Progenitor cell of endocrine pancreas (in vitro differentiated cells): ENCODE measurements around the gene TUBB2B. TPM values are rescaled to one million over a fixed set of nuclear protein-coding genes. Genes with fewer than 3 reads are reported as not detected.

Experiments used
- DNase-seq: peaks from one replicate; pipeline ENCODE4 v3.0.0; 2021; ENCODE audit warnings: low spot score; ENCODE audit not compliant: unreplicated experiment
- H3K27ac Mint-ChIP-seq: 2 replicates; pipeline ENCODE4 v1.8.0; 2021; ENCODE audit warnings: mild to moderate bottlenecking, moderate library complexity, mixed read lengths
- H3K27me3 Mint-ChIP-seq: 2 replicates; pipeline ENCODE4 v1.8.0; 2021; ENCODE audit warnings: mixed read lengths
- H3K36me3 Mint-ChIP-seq: 2 replicates; pipeline ENCODE4 v1.8.0; 2022; ENCODE audit warnings: mixed read lengths; ENCODE audit not compliant: insufficient read depth
- H3K4me1 Mint-ChIP-seq: 2 replicates; pipeline ENCODE4 v1.8.0; 2021; ENCODE audit warnings: low read depth, mixed read lengths
- H3K4me3 Mint-ChIP-seq: 2 replicates; pipeline ENCODE4 v1.8.0; 2021; ENCODE audit warnings: low read depth, mild to moderate bottlenecking, moderate library complexity, mixed read lengths
- H3K9me3 Mint-ChIP-seq: 2 replicates; pipeline ENCODE4 v1.8.0; 2021; ENCODE audit warnings: low read depth, mixed read lengths
- CTCF ChIP-seq: fragments of 200-600 bp; sonication (generic); IDR thresholded peaks from one replicate; pipeline ENCODE4 v1.5.0; 2021; ENCODE audit warnings: antibody characterized with exemption, mild to moderate bottlenecking; ENCODE audit not compliant: unreplicated experiment
- total RNA-seq: library from RNA; stranded (reverse); gene quantifications from 2 replicates; pipeline ENCODE4 v1.2.1, GENCODE V29; 2021

The TUBB2B gene
- total RNA-seq, 1 donor from 2014 or later = 276 TPM

- no peak for TF ChIP-seq CTCF
- Mint-ChIP-seq H3K4me1 (peaks cover 8% of the 10 kb centered on the region), H3K27ac (no peak overlapping the region), H3K36me3 (peaks cover 2% of the 10 kb centered on the region), H3K9me3 (no peaks in the 10 kb centered on the region), H3K4me3 (no peak overlapping the region), H3K27me3 (peaks cover 7% of the 10 kb centered on the region)
- no peak for DNase-seq
Measured at GRCh38 chr6:3261921-3262320, 34.5 kb upstream of the TUBB2B start.

DNA sequence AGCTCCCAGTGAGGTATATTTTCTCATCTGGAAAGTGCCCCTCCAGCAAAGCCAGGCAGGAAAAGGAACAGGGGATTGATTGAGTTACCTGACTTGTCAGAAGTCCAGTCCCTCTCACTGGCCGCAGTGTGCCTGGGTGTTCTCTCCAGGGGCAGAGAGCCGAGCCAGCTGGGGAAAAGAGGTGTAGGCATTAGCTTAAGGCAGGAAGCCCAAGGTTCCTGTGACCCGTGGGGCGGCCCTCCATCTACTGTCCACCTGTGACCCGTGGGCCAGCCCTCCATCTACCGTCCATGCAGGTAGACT is 34.0 kb upstream of the TUBB2B start:
- no peak for TF ChIP-seq CTCF
- H3K4me3 Mint-ChIP-seq = peak overlapping the region; percentile 50
- peaks cover 8% of the 10 kb centered on the region for H3K4me1 Mint-ChIP-seq
- H3K27ac Mint-ChIP-seq = no peak overlapping the region
- no peak for DNase-seq
- H3K36me3 Mint-ChIP-seq = peaks cover under 1% of the 10 kb centered on the region
- H3K9me3 Mint-ChIP-seq = no peaks in the 10 kb centered on the region
- H3K27me3 Mint-ChIP-seq = peaks cover 11% of the 10 kb centered on the region

DNA sequence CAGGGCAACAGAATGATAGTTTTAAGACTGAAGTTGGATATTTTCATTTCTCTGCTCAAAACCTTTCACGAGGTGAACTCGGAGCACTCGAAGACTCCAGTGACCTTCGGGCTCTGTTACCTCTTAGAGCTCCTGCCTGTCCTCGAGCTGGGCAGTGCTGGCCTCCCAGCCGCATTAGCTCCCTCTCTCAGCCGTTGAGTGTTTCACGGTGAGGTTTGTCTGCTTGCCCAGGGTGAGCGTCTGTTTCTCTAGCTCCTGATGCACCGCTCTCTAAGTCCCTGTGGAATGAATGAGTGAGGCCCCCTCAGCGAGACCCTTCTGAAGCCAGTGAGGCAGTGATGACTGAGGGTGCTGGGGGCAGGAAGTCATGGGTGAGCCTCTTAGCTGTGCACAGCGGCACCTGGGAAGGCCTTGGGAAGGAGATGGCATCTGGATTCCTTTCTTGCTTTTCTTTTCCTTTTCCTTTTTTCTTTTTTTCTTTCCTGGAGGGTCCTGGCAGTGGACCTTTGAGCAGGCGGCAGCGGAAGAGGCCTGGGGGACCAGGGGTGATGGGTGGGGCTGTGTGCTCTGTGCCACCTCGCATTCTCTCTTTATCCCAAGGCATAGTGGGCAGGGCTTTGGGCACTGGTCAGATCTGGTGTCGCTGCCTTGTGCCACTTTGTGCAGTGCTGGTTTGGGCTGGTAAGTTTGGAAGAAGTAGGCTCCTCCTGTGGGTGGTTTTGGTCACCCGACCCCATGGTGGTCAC is 33.5 kb upstream of the TUBB2B start:
- Mint-ChIP-seq H3K9me3 (no peaks in the 10 kb centered on the region), H3K4me3 (peak overlapping the region; percentile 50), H3K4me1 (peaks cover 8% of the 10 kb centered on the region), H3K36me3 (no peaks in the 10 kb centered on the region), H3K27ac (no peak overlapping the region), H3K27me3 (peaks cover 13% of the 10 kb centered on the region)
- no peak for DNase-seq
- TF ChIP-seq CTCF = no peak

- H3K9me3 Mint-ChIP-seq = no peaks in the 10 kb centered on the region
- no peaks in the 10 kb centered on the region for H3K36me3 Mint-ChIP-seq
- H3K27me3 Mint-ChIP-seq = peaks cover 19% of the 10 kb centered on the region
- peak overlapping the region; percentile 94 for H3K4me3 Mint-ChIP-seq
- H3K27ac Mint-ChIP-seq = no peak overlapping the region
- no peak for TF ChIP-seq CTCF
- peaks cover 8% of the 10 kb centered on the region for H3K4me1 Mint-ChIP-seq
- DNase-seq = no peak
Measured at GRCh38 chr6:3260296-3260695, 32.8 kb upstream of the TUBB2B start.

DNA sequence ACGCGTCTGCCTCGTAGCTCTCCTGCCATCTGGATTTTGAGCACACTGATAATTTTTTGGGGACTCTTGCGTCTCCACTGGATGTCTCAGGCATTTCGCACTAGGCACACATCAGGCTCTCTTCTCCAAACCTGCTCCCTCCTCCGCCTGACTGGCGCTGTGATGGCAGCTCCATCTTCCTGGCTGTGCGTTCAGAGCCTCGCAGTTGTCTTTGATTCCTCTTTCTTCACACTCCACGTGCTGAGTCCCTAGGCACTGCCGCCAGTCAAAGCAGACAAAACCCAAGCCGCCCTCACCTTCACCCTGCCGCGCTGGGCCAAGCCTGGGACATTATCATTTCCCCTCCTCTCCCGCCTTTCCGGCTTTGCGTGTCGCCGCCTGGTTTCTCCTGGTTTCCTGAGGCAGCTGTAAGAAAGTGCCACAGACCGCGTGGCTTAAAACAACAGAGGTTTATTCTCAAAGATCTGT is 32.1 kb upstream of the TUBB2B start:
- H3K27me3 Mint-ChIP-seq = peaks cover 24% of the 10 kb centered on the region
- H3K27ac Mint-ChIP-seq = peak overlapping the region; percentile 90
- no peak for TF ChIP-seq CTCF
- peak overlapping the region; percentile 94 for H3K4me3 Mint-ChIP-seq
- H3K9me3 Mint-ChIP-seq = no peaks in the 10 kb centered on the region
- H3K36me3 Mint-ChIP-seq = no peaks in the 10 kb centered on the region
- DNase-seq = no peak
- H3K4me1 Mint-ChIP-seq = peaks cover 8% of the 10 kb centered on the region
